Measurements from ENCODE around the gene KRT32.

DNA sequence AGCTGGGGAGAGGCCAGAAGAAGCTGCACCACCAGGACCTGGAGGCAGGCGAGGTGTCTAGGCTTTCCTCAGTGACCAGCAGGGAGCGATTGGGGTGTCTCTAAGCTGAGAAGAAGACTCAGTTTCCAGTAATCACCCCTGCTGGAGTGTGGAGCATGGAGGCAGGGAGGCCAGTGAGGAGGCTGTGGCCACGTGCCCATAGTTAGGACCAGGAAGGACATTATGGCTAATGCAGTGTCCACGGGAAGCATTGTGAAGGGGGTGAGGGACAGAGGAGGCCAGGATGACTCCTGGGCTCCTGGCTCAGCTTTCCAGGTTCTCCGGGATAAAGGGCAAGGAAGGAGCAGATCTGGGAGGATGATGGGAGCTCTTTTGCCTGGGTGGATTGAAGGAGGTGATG lies 32.5 kb upstream of the KRT32 start:
- TF ChIP-seq, protein P1, sequence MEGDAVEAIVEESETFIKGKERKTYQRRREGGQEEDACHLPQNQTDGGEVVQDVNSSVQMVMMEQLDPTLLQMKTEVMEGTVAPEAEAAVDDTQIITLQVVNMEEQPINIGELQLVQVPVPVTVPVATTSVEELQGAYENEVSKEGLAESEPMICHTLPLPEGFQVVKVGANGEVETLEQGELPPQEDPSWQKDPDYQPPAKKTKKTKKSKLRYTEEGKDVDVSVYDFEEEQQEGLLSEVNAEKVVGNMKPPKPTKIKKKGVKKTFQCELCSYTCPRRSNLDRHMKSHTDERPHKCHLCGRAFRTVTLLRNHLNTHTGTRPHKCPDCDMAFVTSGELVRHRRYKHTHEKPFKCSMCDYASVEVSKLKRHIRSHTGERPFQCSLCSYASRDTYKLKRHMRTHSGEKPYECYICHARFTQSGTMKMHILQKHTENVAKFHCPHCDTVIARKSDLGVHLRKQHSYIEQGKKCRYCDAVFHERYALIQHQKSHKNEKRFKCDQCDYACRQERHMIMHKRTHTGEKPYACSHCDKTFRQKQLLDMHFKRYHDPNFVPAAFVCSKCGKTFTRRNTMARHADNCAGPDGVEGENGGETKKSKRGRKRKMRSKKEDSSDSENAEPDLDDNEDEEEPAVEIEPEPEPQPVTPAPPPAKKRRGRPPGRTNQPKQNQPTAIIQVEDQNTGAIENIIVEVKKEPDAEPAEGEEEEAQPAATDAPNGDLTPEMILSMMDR (conservative IDR thresholded peaks at IDR 0.05; ENCODE audit: low read depth, low read length) = no peak
- no peak for TF ChIP-seq EZH2 (IDR thresholded peaks at IDR 0.05; ENCODE audit: borderline replicate concordance, low read depth, low read length, poor library complexity, severe bottlenecking)
